ENCODE results near the gene NFXL1.
"Not testable (repeated sequence)": the region's sequence is repeated elsewhere in the genome, so short reads cannot be mapped to it uniquely, and the experiment has no call there.

The NFXL1 gene

GRCh38 chr4:47914220-47914925 lies at the start of gene NFXL1:
Gene NFXL1, minus strand, starts transcription at chr4:47914583. Its CDS starts 380 bp downstream, at chr4:47914203.
- TF ChIP-seq GATA1 (IDR thresholded peaks at IDR 0.05; ENCODE audit: low read depth, low read length) (no peak), POLR2A (IDR thresholded peaks at IDR 0.05; ENCODE audit: low read length) (peak; percentile 64)

DNA sequence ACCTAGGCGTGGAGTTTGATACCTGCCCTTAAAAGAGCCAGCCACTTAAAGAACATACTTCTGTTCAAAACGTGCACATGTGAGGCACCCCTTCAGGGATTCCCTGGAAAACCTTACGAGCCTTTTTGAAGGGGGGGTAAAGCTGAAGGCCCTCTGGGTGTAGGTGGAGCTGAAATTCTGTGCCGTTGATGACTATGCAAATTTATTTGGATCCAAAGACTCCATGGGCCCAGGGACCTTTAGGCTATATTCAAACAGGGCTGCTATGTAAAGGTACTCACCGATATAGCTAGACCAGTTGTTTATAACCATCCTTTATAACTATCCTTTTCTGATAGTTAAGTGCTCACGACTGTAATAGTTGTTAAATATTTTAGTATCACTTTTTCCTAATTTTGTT lies 40.3 kb upstream of the NFXL1 start:
- TF ChIP-seq POLR2A (IDR thresholded peaks at IDR 0.05; ENCODE audit: low read length) (no peak), GATA1 (IDR thresholded peaks at IDR 0.05; ENCODE audit: low read depth, low read length) (no peak)
- DNase-seq, result no peak

More at GRCh38 chr4:47914220-47914925, at the start of gene NFXL1:
- DNase-seq, result peak; percentile 96

- TF ChIP-seq POLR2A (IDR thresholded peaks at IDR 0.05; ENCODE audit: low read length), result no peak
- TF ChIP-seq GATA1 (IDR thresholded peaks at IDR 0.05; ENCODE audit: low read depth, low read length), result no peak
Observed at GRCh38 chr4:47954245-47954644, 39.9 kb upstream of the NFXL1 start.

DNA sequence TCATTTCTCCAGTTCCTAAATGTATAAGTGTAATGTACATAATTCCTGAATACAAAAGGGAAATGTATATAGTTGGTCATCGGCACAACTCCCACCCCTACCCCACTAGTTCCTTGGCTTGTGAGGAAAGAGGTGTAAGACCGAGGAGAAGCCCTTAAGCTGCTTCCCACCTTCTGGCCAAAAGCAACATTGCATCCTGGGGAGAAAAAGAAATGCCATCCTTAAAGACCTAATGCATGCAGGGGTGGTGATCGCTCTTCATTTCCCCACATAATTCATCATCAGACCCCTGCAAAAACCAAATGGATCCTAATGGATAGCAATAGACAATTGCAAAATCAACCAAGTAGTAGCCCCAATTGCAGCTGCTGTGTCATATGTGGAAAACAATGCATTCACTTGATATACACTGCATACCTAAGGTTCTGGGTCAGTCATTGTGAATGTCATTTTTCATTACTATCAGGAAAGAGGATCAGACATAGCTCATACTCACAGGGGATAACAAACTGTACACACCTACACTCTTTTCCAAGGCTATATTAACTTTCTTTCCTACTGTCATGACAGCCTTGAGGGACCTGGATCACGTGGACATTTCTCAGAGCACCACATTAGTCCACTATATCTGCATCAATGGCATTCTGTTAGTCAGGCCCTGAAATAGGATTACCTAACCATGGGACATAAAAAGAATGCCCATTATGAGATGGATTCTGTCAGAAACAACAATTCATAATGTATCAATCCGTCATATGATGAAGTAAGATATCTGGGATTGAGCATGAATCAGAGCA lies 31.7 kb upstream of the NFXL1 start:
- no peak for DNase-seq
- TF ChIP-seq POLR2A (IDR thresholded peaks at IDR 0.05; ENCODE audit: low read length), result no peak
- TF ChIP-seq GATA1 (IDR thresholded peaks at IDR 0.05; ENCODE audit: low read depth, low read length), result no peak

More at GRCh38 chr4:47954245-47954644, 39.9 kb upstream of the NFXL1 start:
- DNase-seq, result no peak

GRCh38 chr4:47942081-47942819 lies 27.9 kb upstream of the NFXL1 start:
- no peak for DNase-seq

GRCh38 chr4:47939456-47939855 lies 25.1 kb upstream of the NFXL1 start:
- TF ChIP-seq POLR2A (IDR thresholded peaks at IDR 0.05; ENCODE audit: low read length) (no peak), GATA1 (IDR thresholded peaks at IDR 0.05; ENCODE audit: low read depth, low read length) (no peak)
- no peak for DNase-seq

More at GRCh38 chr4:47942081-47942819, 27.9 kb upstream of the NFXL1 start:
- no peak for TF ChIP-seq GATA1 (IDR thresholded peaks at IDR 0.05; ENCODE audit: low read depth, low read length)
- TF ChIP-seq POLR2A (IDR thresholded peaks at IDR 0.05; ENCODE audit: low read length), result no peak

DNA sequence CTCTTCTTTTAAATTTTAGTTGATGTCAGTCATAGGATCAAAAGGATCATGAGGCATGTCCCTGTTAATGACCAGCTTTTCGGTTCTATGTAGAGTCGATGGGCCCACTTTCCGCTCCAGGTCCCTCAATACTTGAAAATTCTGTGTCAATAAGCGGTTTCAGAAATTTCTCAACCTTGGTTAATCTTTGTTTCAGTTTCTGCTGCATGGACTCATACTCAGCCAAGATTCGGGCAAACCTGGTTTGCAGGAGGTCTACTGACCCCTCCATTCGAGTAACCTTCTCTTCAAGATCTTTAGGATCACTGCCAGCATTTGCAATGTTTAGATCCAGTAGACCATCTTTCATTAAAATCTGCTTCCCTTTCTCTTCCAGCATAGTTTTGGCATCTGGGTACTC lies 22.0 kb upstream of the NFXL1 start:
- TF ChIP-seq POLR2A (IDR thresholded peaks at IDR 0.05; ENCODE audit: low read length) (no peak), GATA1 (IDR thresholded peaks at IDR 0.05; ENCODE audit: low read depth, low read length) (no peak)
- DNase-seq, result no peak

GRCh38 chr4:47933840-47934239 lies 19.5 kb upstream of the NFXL1 start:
- no peak for TF ChIP-seq POLR2A (IDR thresholded peaks at IDR 0.05; ENCODE audit: low read length)
- TF ChIP-seq GATA1 (IDR thresholded peaks at IDR 0.05; ENCODE audit: low read depth, low read length), result no peak
- peak; percentile 47 to 70 for DNase-seq

DNA sequence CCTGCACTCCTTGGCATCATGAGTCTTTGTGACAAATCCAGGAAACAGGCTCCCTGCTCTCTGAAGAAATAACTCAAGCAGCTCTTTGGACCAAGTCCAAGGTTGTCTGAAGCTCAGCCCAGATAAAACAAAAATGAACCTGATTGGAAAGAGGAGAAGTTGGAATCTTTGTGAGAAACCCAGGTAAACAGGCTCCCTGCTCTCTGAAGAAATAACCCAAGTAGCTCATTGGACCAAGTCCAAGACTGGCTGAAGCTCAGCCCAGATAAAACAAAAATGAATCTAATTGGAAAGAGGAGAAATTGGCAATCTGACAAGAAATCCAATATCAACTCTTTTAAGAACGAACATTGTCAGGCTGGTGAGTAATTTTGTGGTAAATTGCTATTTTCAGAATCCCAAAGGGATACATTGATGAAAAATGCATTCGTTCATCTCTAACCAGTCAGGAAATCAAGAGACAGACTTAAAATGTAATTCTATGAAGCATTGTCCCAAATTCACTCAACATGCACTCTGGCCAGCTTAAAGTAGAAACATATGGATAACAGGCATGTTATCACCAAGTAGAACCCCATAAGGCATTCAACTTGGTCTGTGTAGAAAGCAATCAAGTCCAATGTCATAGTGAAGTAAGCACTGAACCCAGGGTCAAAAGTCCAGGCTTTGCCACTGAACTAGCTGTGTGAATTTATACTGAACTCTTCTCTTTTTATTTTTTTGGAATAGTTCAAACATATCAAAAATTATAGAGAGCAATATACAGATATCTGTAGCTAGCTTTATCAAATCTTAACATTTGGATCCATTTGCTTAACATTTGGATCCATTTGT lies 16.8 kb upstream of the NFXL1 start:
- no peak for DNase-seq
- TF ChIP-seq POLR2A (IDR thresholded peaks at IDR 0.05; ENCODE audit: low read length), result no peak
- no peak for TF ChIP-seq GATA1 (IDR thresholded peaks at IDR 0.05; ENCODE audit: low read depth, low read length)

DNA sequence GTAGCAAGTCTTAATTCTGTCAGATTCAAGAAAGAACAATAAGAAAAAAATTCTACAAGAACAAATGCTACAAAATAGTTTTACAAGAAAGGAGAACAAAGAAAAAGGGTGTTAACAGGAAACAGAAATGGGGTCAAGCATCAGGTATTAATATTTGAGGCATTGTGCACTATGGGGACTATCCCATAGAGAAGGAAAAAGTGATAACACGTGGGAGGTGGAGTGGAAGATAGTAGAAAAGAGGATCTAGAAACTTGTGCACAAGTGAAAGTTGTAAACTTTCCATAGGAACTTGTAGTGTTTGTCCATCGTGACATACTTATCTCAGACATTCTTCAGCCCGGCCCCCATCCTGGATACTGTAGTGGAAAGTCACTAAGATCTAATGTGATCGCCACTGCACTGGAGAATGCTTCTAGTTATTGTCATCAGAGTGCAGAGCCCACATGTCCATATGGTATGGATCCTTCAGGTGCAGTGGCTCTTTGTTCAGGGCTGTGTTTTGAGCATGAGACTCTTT lies 15.4 kb upstream of the NFXL1 start:
- DNase-seq, result no peak
- TF ChIP-seq POLR2A (IDR thresholded peaks at IDR 0.05; ENCODE audit: low read length) (no peak), GATA1 (IDR thresholded peaks at IDR 0.05; ENCODE audit: low read depth, low read length) (no peak)

DNA sequence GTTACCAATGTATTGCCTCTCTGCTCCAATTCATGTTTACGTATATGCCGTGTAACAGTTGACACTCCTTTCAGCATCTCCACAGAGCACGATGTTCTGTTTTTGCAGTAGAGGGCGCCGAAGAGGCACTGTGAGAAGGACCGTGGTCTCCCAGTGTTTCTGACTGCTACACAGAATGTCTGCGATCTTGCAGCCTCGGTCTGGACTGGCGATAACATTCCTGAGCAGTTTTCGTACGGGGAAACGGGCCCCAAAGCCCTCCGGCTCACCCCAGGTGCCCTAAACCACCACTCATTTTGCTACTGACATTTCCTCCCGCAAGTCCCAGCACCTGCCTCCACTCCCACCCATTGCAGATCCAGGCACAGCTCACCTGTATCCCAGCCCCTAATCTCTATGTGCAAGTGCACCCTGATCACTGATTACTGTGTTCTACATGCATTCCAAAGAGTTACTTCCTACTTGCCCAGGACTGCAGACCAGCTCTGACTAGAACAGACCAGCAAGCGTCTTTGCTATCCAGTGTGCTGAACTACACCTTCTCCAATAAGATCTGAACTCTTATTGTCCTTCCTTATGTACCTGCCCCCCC lies 12.4 kb upstream of the NFXL1 start:
- DNase-seq, result peak; percentile 67 to 72
- TF ChIP-seq GATA1 (IDR thresholded peaks at IDR 0.05; ENCODE audit: low read depth, low read length) (no peak), POLR2A (IDR thresholded peaks at IDR 0.05; ENCODE audit: low read length) (no peak)

- not testable (repeated sequence) for DNase-seq
Observed at GRCh38 chr4:47923261-47923608, 8.9 kb upstream of the NFXL1 start.

DNA sequence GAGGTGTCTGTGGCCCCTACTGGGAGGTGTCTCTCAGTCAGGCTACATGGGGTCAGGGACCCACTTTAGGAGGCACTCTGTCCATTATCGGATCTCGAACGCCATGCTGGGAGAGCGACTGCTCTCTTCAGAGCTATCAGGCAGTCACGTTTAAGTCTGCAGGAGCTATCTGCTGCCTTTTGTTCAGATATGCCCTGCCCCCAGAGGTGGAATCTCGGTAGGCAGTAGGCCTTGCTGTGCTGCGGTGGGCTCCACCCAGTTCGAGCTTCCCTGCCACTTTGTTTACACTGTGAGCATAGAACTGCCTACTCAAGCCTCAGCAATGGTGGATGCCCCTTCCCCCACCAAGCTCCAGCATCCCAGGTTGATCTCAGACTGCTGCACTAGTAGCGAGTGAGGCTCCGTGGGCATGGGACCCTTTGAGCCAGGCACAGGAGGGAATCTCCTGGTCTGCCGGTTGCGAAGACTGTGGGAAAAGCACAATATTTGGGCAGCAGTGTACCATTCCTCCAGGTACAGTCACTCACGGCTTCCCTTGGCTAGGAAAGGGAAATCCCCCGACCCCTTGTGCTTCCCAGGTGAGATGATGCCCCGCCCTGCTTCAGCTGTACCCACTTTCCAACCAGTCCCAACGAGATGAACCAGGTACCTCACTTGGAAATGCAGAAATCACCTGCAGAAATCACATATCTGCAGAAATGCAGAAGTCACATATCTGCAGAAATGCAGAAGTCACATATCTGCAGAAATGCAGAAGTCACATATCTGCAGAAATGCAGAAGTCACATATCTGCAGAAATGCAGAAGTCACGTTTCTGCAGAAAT lies 8.3 kb upstream of the NFXL1 start:
- DNase-seq, result peak in 1 of 2 experiments; percentile 43

- not testable (repeated sequence) for DNase-seq
Observed at GRCh38 chr4:47917163-47917562, 2.8 kb upstream of the NFXL1 start.

Measured in erythroblast (primary cell).